ENCODE data around the gene AFF1.

Gene AFF1

DNA sequence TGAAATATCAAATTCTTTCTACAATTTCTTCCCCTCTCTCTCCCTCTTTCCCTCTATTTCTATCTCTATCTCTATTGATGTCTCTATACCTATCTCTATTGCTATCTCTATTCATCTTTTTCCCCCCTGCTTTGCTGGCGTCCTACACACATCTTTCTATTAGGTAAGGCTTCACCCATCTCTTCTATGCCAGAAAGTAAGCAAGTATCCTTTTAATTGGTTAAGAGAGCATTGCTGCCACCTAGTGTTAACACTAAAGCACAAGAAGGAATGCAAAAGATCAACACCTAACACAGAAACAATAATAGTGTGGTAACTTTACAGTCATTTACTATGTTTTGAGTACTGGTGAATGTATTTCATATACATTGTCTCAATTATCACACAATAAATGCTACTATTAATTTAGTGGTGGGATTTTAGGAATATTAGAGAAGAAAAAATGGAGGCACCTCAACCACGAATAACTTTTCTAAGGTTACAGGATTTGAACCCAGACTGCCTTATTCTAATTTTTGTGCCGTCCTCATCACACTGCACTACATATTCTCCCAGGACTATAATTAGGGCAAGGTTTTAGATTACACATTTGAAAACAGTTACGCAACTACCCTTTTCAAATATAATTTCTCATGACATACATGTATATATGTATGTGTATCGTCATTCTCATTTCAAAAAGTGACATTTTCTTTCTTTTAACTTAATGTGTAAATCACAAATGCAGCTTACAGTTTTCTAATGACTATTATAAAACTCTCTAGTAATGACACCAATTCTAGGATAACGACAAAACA is 38.9 kb upstream of the AFF1 start:
- ChIA-PET CTCF (interaction anchor here (1.0 to 8.9 kb wide), 6 partner anchors 13 to 401 kb away, joined by 4 to 131 read pairs (median 6); no protein-coding TSS in a partner anchor), POLR2A (no interaction called here)
- DNase-seq (ENCODE audit: extremely low spot score) = peak; percentile 60

GRCh38 chr4:86896596-86896995 is 38.2 kb upstream of the AFF1 start:
- DNase-seq (ENCODE audit: extremely low spot score) = no peak
- TF ChIP-seq, protein P1, sequence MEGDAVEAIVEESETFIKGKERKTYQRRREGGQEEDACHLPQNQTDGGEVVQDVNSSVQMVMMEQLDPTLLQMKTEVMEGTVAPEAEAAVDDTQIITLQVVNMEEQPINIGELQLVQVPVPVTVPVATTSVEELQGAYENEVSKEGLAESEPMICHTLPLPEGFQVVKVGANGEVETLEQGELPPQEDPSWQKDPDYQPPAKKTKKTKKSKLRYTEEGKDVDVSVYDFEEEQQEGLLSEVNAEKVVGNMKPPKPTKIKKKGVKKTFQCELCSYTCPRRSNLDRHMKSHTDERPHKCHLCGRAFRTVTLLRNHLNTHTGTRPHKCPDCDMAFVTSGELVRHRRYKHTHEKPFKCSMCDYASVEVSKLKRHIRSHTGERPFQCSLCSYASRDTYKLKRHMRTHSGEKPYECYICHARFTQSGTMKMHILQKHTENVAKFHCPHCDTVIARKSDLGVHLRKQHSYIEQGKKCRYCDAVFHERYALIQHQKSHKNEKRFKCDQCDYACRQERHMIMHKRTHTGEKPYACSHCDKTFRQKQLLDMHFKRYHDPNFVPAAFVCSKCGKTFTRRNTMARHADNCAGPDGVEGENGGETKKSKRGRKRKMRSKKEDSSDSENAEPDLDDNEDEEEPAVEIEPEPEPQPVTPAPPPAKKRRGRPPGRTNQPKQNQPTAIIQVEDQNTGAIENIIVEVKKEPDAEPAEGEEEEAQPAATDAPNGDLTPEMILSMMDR (IDR thresholded peaks at IDR 0.05; ENCODE audit: control extremely low read depth, extremely low read depth, low read depth, missing control alignments) = no peak
- POLR2A ChIA-PET = no interaction called here
- CTCF ChIA-PET = interaction anchor here (0.7 to 2.5 kb wide), 6 partner anchors 197 to 402 kb away, joined by 3 to 38 read pairs (median 4); no protein-coding TSS in a partner anchor

More for the DNA sequence above, 38.9 kb upstream of the AFF1 start:
- TF ChIP-seq, protein P1 (IDR thresholded peaks at IDR 0.05; ENCODE audit: control extremely low read depth, extremely low read depth, low read depth, missing control alignments) = peak; percentile 60

DNA sequence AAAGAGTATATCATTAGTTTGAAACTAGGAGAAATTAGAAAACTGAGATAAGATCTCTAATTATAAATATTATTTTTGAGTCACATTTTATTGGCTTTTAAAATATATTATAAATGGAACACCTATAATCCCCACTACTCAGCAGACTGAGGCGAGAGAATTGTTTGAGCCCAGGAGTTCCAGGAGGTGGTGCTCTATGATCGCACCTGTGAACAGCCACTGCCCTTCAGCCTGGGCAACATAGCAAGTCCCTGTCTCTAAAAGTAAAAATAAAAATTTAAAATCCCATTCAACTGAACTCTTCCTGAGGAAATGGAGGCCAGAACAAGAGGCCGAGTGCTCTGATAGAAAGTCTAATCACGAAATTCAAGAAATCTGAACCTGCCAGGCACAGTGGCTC is 36.2 kb upstream of the AFF1 start:
- no peak for DNase-seq (ENCODE audit: extremely low spot score)
- ChIA-PET POLR2A (no interaction called here), CTCF (interaction anchor here (1.2 to 2.7 kb wide), 2 partner anchors 400 to 402 kb away, joined by 10 to 16 read pairs; no protein-coding TSS in a partner anchor)
- TF ChIP-seq, protein P1 (IDR thresholded peaks at IDR 0.05; ENCODE audit: control extremely low read depth, extremely low read depth, low read depth, missing control alignments) = peak; percentile 31

- TF ChIP-seq, protein P1 (IDR thresholded peaks at IDR 0.05; ENCODE audit: control extremely low read depth, extremely low read depth, low read depth, missing control alignments) = no peak
- no peak for DNase-seq (ENCODE audit: extremely low spot score)
- CTCF ChIA-PET = interaction anchor here (1.1 to 2.0 kb wide), 3 partner anchors 113 to 406 kb away, joined by 3 to 6 read pairs (median 4); no protein-coding TSS in a partner anchor
- POLR2A ChIA-PET = no interaction called here
Observed at GRCh38 chr4:86901864-86902263, 32.9 kb upstream of the AFF1 start.

- ChIA-PET POLR2A (no interaction called here), CTCF (interaction anchor here (1.6 to 5.8 kb wide), 4 partner anchors 13 to 412 kb away, joined by 6 to 54 read pairs (median 7); no protein-coding TSS in a partner anchor)
- TF ChIP-seq, protein P1 (IDR thresholded peaks at IDR 0.05; ENCODE audit: control extremely low read depth, extremely low read depth, low read depth, missing control alignments) = no peak
- DNase-seq (ENCODE audit: extremely low spot score) = no peak
Observed at GRCh38 chr4:86908251-86908657, 26.6 kb upstream of the AFF1 start.

- TF ChIP-seq, protein P1 (IDR thresholded peaks at IDR 0.05; ENCODE audit: control extremely low read depth, extremely low read depth, low read depth, missing control alignments) = no peak
- ChIA-PET CTCF (interaction anchor here (1.3 to 5.8 kb wide), 5 partner anchors 11 to 414 kb away, joined by 3 to 54 read pairs (median 7); no protein-coding TSS in a partner anchor), POLR2A (no interaction called here)
- DNase-seq (ENCODE audit: extremely low spot score) = no peak
Observed at GRCh38 chr4:86909546-86910295, 25.1 kb upstream of the AFF1 start.

Measured in GM10248 (cell line).